H9 (cell line): ENCODE measurements around the gene TSC22D1. TPM values are rescaled to one million over a fixed set of nuclear protein-coding genes. Genes with fewer than 3 reads are reported as not detected.

ENCODE experiments used
- DNase-seq: peaks from one replicate; pipeline ENCODE4 v3.0.0-alpha.2; 2017
- H2AFZ ChIP-seq: one replicate; pipeline ENCODE4 v1.6.1; 2013; ENCODE audit warnings: mild to moderate bottlenecking, low read length, control low read depth, moderate library complexity
- H2AK5ac ChIP-seq: 2 replicates; pipeline ENCODE4 v1.6.1; 2013; ENCODE audit warnings: low read length, control low read depth, mixed read lengths; ENCODE audit not compliant: insufficient read length
- H2BK120ac ChIP-seq: one replicate; pipeline ENCODE4 v1.6.1; 2013; ENCODE audit warnings: low read depth, mild to moderate bottlenecking, low read length, control low read depth, inconsistent platforms; ENCODE audit not compliant: poor library complexity, severe bottlenecking
- H2BK12ac ChIP-seq: 2 replicates; pipeline ENCODE4 v1.6.1; 2013; ENCODE audit warnings: low read length, control low read depth, mixed read lengths, low read depth; ENCODE audit not compliant: insufficient read length
- H2BK15ac ChIP-seq: 2 replicates; pipeline ENCODE4 v1.6.1; 2013; ENCODE audit warnings: low read depth, low read length, control low read depth
- H2BK20ac ChIP-seq: one replicate; pipeline ENCODE4 v1.6.1; 2013; ENCODE audit warnings: low read depth, mild to moderate bottlenecking, low read length, control low read depth, inconsistent platforms; ENCODE audit not compliant: poor library complexity, severe bottlenecking
- H2BK5ac ChIP-seq: 2 replicates; pipeline ENCODE4 v1.6.1; 2013; ENCODE audit warnings: low read length, control low read depth, mixed read lengths; ENCODE audit not compliant: insufficient read length
- H3K14ac ChIP-seq: 2 replicates; pipeline ENCODE4 v1.6.1; 2013; ENCODE audit warnings: low read length, control low read depth; ENCODE audit not compliant: insufficient read depth
- H3K18ac ChIP-seq: 2 replicates; pipeline ENCODE4 v1.6.1; 2013; ENCODE audit warnings: low read depth, mild to moderate bottlenecking, mixed read lengths, low read length, control low read depth; ENCODE audit not compliant: insufficient read length
- H3K23ac ChIP-seq: 2 replicates; pipeline ENCODE4 v1.6.1; 2013; ENCODE audit warnings: low read length, control low read depth, mixed read lengths, low read depth; ENCODE audit not compliant: insufficient read length
- H3K23me2 ChIP-seq: 2 replicates; pipeline ENCODE4 v1.6.1; 2013; ENCODE audit warnings: low read depth, mild to moderate bottlenecking, mixed read lengths, low read length, control low read depth; ENCODE audit not compliant: insufficient read length, poor library complexity, severe bottlenecking
- H3K27ac ChIP-seq: 2 replicates; pipeline ENCODE4 v1.5.1; 2013; ENCODE audit warnings: low read length, control low read depth, mixed read lengths, low read depth; ENCODE audit not compliant: insufficient read length
- H3K27me3 ChIP-seq: 2 replicates; pipeline ENCODE4 v1.6.1; 2013; ENCODE audit warnings: low read length, control low read depth, inconsistent platforms; ENCODE audit not compliant: insufficient read depth
- H3K4ac ChIP-seq: 2 replicates; pipeline ENCODE4 v1.6.1; 2013; ENCODE audit warnings: low read depth, mild to moderate bottlenecking, control low read depth, inconsistent platforms, low read length, moderate library complexity
- H3K4me1 ChIP-seq: 2 replicates; pipeline ENCODE4 v1.6.1; 2013; ENCODE audit warnings: low read length, control low read depth, inconsistent platforms; ENCODE audit not compliant: insufficient read depth
- H3K4me2 ChIP-seq: 2 replicates; pipeline ENCODE4 v1.6.1; 2013; ENCODE audit warnings: low read length, control low read depth, mixed read lengths; ENCODE audit not compliant: insufficient read length, insufficient read depth
- H3K56ac ChIP-seq: 2 replicates; pipeline ENCODE4 v1.6.1; 2013; ENCODE audit warnings: low read depth, mild to moderate bottlenecking, mixed read lengths, low read length, control low read depth; ENCODE audit not compliant: insufficient read length
- H3K79me1 ChIP-seq: 2 replicates; pipeline ENCODE4 v1.6.1; 2013; ENCODE audit warnings: low read depth, mild to moderate bottlenecking, moderate library complexity, low read length, control low read depth, inconsistent platforms; ENCODE audit not compliant: insufficient read depth, poor library complexity, severe bottlenecking
- H3K79me2 ChIP-seq: 2 replicates; pipeline ENCODE4 v1.6.1; 2013; ENCODE audit warnings: low read length, control low read depth, inconsistent platforms; ENCODE audit not compliant: insufficient read depth
- H3K9ac ChIP-seq: 2 replicates; pipeline ENCODE4 v1.6.1; 2013; ENCODE audit warnings: low read length, control low read depth, mixed read lengths; ENCODE audit not compliant: insufficient read length; ENCODE audit errors: extremely low read depth
- H3K9me3 ChIP-seq: one replicate; pipeline ENCODE4 v1.6.1; 2013; ENCODE audit warnings: low read depth, low read length, inconsistent platforms; ENCODE audit not compliant: control insufficient read depth
- H3T11ph ChIP-seq: one replicate; pipeline ENCODE4 v1.6.1; 2013; ENCODE audit warnings: mild to moderate bottlenecking, low read length, control low read depth, inconsistent platforms
- H4K20me1 ChIP-seq: one replicate; pipeline ENCODE4 v1.6.1; 2013; ENCODE audit not compliant: control insufficient read depth, insufficient read length, insufficient read depth
- H4K5ac ChIP-seq: 2 replicates; pipeline ENCODE4 v1.6.1; 2013; ENCODE audit warnings: low read depth, mild to moderate bottlenecking, mixed read lengths, low read length, control low read depth; ENCODE audit not compliant: insufficient read length
- H4K8ac ChIP-seq: replicated peaks from 2 replicates; pipeline ENCODE4 v1.6.1; 2013; ENCODE audit warnings: low read length, control low read depth, mixed read lengths, low read depth; ENCODE audit not compliant: insufficient read length
- H4K91ac ChIP-seq: 2 replicates; pipeline ENCODE4 v1.6.1; 2013; ENCODE audit warnings: low read depth, mild to moderate bottlenecking, moderate library complexity, mixed read lengths, low read length, control low read depth; ENCODE audit not compliant: insufficient read length
- H3K27ac Mint-ChIP-seq, 3 experiments: 2 replicates in 2 of 3; 3 replicates in 1 of 3; pipeline ENCODE4 v1.8.0; 2020 to 2021; ENCODE audit warnings: mixed read lengths in 3 of 3, mild to moderate bottlenecking in 1 of 3, moderate library complexity in 1 of 3
- H3K27me3 Mint-ChIP-seq: 2 replicates; pipeline ENCODE4 v1.8.0; 2021; ENCODE audit warnings: low read depth, mild to moderate bottlenecking, moderate library complexity, mixed read lengths
- H3K36me3 Mint-ChIP-seq, 3 experiments: 2 replicates in 2 of 3; 3 replicates in 1 of 3; pipeline ENCODE4 v1.8.0; 2020 to 2021; ENCODE audit warnings: low read depth in 3 of 3, mixed read lengths in 3 of 3; ENCODE audit not compliant: insufficient read depth in 1 of 3
- H3K4me1 Mint-ChIP-seq, 2 experiments: 2 replicates each; pipeline ENCODE4 v1.8.0; 2020; ENCODE audit warnings: mixed read lengths in 2 of 2
- H3K4me3 Mint-ChIP-seq, 2 experiments: 2 replicates in 1 of 2; 3 replicates in 1 of 2; pipeline ENCODE4 v1.8.0; 2020 to 2021; ENCODE audit warnings: mild to moderate bottlenecking in 2 of 2, mixed read lengths in 2 of 2, moderate library complexity in 1 of 2
- H3K9me3 Mint-ChIP-seq, 2 experiments: 2 replicates in 1 of 2; 3 replicates in 1 of 2; pipeline ENCODE4 v1.8.0; 2020; ENCODE audit warnings: mild to moderate bottlenecking in 2 of 2, mixed read lengths in 2 of 2, moderate library complexity in 1 of 2
- WGBS: extraction: QIAGEN DNeasy Blood & Tissue Kit; methylation state at CpG from one replicate; pipeline ENCODE4 v1.1.7; 2013; ENCODE audit warnings: missing lambda C conversion rate, low lambda C conversion rate, mixed read lengths; ENCODE audit not compliant: insufficient read length; ENCODE audit errors: extremely low coverage; 5-methylcytosine and 5-hydroxymethylcytosine counted together
- total RNA-seq: library from RNA; stranded (reverse); gene quantifications from 2 replicates; pipeline ENCODE4 v1.2.1, GENCODE V29; 2021
- TF ChIP-seq, protein P1 (sequence below): fragments of 200-600 bp; sonication (generic); conservative IDR thresholded peaks from 3 replicates; pipeline ENCODE4 v1.8.0; 2021; ENCODE audit warnings: antibody characterized with exemption, mild to moderate bottlenecking

The TSC22D1 gene
- total RNA-seq, 1 experiment from 2014 or later, result 76.7 TPM

DNA sequence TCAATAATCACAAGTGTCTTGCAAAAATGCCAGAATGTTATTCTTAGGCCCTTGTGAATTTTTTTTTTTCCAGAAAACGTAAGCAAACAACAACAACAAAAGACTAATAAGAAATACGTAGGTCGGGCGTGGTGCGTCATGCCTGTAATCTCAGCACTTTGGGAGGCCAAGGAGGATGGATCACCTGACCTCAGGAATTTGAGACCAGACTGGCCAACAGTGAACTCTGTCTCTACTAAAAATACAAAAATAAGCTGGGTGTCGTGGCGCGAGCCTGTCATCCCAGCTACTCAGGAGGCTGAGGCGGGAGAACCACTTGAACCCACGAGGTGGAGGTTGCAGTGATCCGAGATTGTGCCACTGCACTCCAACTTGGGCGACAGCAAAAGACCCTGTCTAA is 20.9 kb downstream of the TSC22D1 start:
- Mint-ChIP-seq H3K36me3 (peaks cover 4 to 25% (median 22%) of the 10 kb centered on the region in 3 experiments; a peak in 6 of 7 replicates), H3K9me3 (no peaks in the 10 kb centered on the region), H3K27me3 (no peaks in the 10 kb centered on the region), H3K27ac (no peak overlapping the region), H3K4me3 (no peak overlapping the region), H3K4me1 (peaks cover 2 to 3% of the 10 kb centered on the region in 2 experiments; a peak in 1 of 4 replicates)
- TF ChIP-seq, protein P1, sequence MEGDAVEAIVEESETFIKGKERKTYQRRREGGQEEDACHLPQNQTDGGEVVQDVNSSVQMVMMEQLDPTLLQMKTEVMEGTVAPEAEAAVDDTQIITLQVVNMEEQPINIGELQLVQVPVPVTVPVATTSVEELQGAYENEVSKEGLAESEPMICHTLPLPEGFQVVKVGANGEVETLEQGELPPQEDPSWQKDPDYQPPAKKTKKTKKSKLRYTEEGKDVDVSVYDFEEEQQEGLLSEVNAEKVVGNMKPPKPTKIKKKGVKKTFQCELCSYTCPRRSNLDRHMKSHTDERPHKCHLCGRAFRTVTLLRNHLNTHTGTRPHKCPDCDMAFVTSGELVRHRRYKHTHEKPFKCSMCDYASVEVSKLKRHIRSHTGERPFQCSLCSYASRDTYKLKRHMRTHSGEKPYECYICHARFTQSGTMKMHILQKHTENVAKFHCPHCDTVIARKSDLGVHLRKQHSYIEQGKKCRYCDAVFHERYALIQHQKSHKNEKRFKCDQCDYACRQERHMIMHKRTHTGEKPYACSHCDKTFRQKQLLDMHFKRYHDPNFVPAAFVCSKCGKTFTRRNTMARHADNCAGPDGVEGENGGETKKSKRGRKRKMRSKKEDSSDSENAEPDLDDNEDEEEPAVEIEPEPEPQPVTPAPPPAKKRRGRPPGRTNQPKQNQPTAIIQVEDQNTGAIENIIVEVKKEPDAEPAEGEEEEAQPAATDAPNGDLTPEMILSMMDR, result no peak
- Histone ChIP-seq H3K18ac (no peak overlapping the region), H2BK5ac (no peak overlapping the region), H2BK120ac (no peak overlapping the region), H2BK12ac (no peak overlapping the region), H3K9ac (no peak overlapping the region), H3K79me1 (peaks cover 8% of the 10 kb centered on the region), H3K27ac (no peak overlapping the region), H4K91ac (no peak overlapping the region), H3K4ac (no peak overlapping the region), H3K79me2 (peaks cover 11% of the 10 kb centered on the region; the same call in 1 of the 2 replicates), H3K23ac (no peak overlapping the region), H4K20me1 (no peaks in the 10 kb centered on the region), H4K5ac (no peak overlapping the region), H3K27me3 (no peaks in the 10 kb centered on the region), H4K8ac (no peak overlapping the region), H3T11ph (no peak overlapping the region), H3K4me1 (no peaks in the 10 kb centered on the region), H3K9me3 (no peaks in the 10 kb centered on the region), H2BK20ac (no peak overlapping the region), H2BK15ac (no peak overlapping the region), H3K56ac (no peak overlapping the region), H3K14ac (no peak overlapping the region), H2AK5ac (no peak overlapping the region), H2AFZ (no peak overlapping the region), H3K23me2 (no peaks in the 10 kb centered on the region), H3K4me2 (no peak overlapping the region)
- WGBS, result no CpG with 5 or more reads among the region's 12 CpGs
- DNase-seq, result no peak
